HCT116 (cell line): ENCODE measurements around the gene XNDC1N. TPM values are rescaled to one million over a fixed set of nuclear protein-coding genes. Genes with fewer than 3 reads are reported as not detected.

Source experiments
- ATAC-seq: fragments of 200-7000 bp; cut with Tn5 transposase; 2 replicates; pipeline ENCODE4 v1.9.1; 2020; ENCODE audit warnings: mild to moderate bottlenecking, moderate library complexity
- BruUV-seq: library from RNA; stranded (reverse); fragments of 400-500 nt; replicated peaks from 2 replicates; lab custom pipeline; 2021; lab: Mats Ljungman, UMichigan
- CTCF ChIA-PET: fragments of 300-600 bp; sonication (Branson Sonifier 250); formaldehyde crosslinking; loops from one replicate; lab custom pipeline; 2021; ENCODE audit warnings: antibody characterized with exemption; lab: Charles Lee
- POLR2A ChIA-PET: fragments of 300-600, 350-600 bp; sonication (Branson Sonifier 250); formaldehyde crosslinking; loops from one replicate; lab custom pipeline; 2021; ENCODE audit warnings: antibody characterized with exemption; lab: Charles Lee
- RAD21 ChIA-PET, 2 experiments: fragments of 300-600 bp; sonication (Branson Sonifier 250); formaldehyde crosslinking; loops; one replicate each; lab custom pipeline; 2023; ENCODE audit warnings: low total read pairs in 2 of 2; ENCODE audit not compliant: uncharacterized antibody in 2 of 2, unreplicated experiment in 2 of 2, low non-redundant PET in 1 of 2; lab: Charles Lee
- DNase-seq: peaks from one replicate; pipeline ENCODE4 v3.0.0-alpha.2; 2010; ENCODE audit warnings: low read depth, low spot score
- H2AFZ ChIP-seq: fragments of 200-600 bp; shearing (Covaris generic), sonication (generic); 2 replicates; pipeline ENCODE4 v1.6.1; 2017; ENCODE audit warnings: low read depth, mixed run types, mixed read lengths, antibody characterized with exemption, low read length; ENCODE audit not compliant: poor library complexity, severe bottlenecking
- H3K27ac ChIP-seq: 2 replicates; pipeline ENCODE4 v1.5.1; 2012; ENCODE audit warnings: low read depth, low read length
- H3K27me3 ChIP-seq: fragments of 200-600 bp; sonication (generic); 2 replicates; pipeline ENCODE4 v1.6.1; 2016; ENCODE audit warnings: mixed run types, low read length, mixed read lengths; ENCODE audit not compliant: insufficient read depth
- H3K36me3 ChIP-seq, 2 experiments: fragments of 200-500 bp in 1 of 2; fragments of 200-600 bp in 1 of 2; sonication (Bioruptor generic) in 1 of 2; sonication (generic) in 1 of 2; 2 replicates each; pipeline versions ENCODE4 v1.5.1 to v1.6.1; 2014 to 2016; ENCODE audit warnings: low read length in 2 of 2, inconsistent platforms in 1 of 2, mixed read lengths in 1 of 2, mixed run types in 1 of 2; ENCODE audit not compliant: insufficient read depth in 2 of 2, control insufficient read depth in 1 of 2
- H3K4me1 ChIP-seq, 2 experiments: fragments of 200-600 bp in 1 of 2; sonication (generic) in 1 of 2; 2 replicates each; pipeline versions ENCODE4 v1.5.1 to v1.6.1; 2012 to 2017; ENCODE audit warnings: low read length in 2 of 2, inconsistent platforms in 1 of 2, mild to moderate bottlenecking in 1 of 2, mixed read lengths in 1 of 2, mixed run types in 1 of 2, moderate library complexity in 1 of 2; ENCODE audit not compliant: insufficient read depth in 2 of 2, control insufficient read depth in 1 of 2
- H3K4me2 ChIP-seq: fragments of 200-600 bp; sonication (generic); 2 replicates; pipeline ENCODE4 v1.6.1; 2017; ENCODE audit warnings: mixed run types, low read length, mixed read lengths
- H3K4me3 ChIP-seq, 2 experiments: fragments of 200-600 bp in 1 of 2; sonication (generic) in 1 of 2; replicated peaks in 1 of 2; 2 replicates each; pipeline ENCODE4 v1.5.1; 2011 to 2016; ENCODE audit warnings: low read length in 2 of 2, control low read depth in 1 of 2, low read depth in 1 of 2, mild to moderate bottlenecking in 1 of 2, mixed read lengths in 1 of 2, mixed run types in 1 of 2
- H3K79me2 ChIP-seq: fragments of 200-600 bp; sonication (generic); 2 replicates; pipeline ENCODE4 v1.6.1; 2017; ENCODE audit warnings: mild to moderate bottlenecking, mixed run types, low read length, moderate library complexity, mixed read lengths; ENCODE audit not compliant: insufficient read depth
- H3K9ac ChIP-seq: fragments of 200-600 bp; sonication (generic); 2 replicates; pipeline ENCODE4 v1.6.1; 2016; ENCODE audit warnings: low read length, mixed read lengths
- H3K9me2 ChIP-seq: fragments of 200-600 bp; sonication (generic), shearing (Covaris generic); 2 replicates; pipeline ENCODE4 v1.6.1; 2017; ENCODE audit warnings: mixed run types, mild to moderate bottlenecking, moderate library complexity; ENCODE audit not compliant: insufficient read depth
- H3K9me3 ChIP-seq, 2 experiments: fragments of 200-500 bp in 1 of 2; fragments of 200-600 bp in 1 of 2; sonication (Bioruptor generic) in 1 of 2; sonication (generic) in 1 of 2; 2 replicates each; pipeline ENCODE4 v1.6.1; 2014 to 2017; ENCODE audit warnings: low read length in 2 of 2, mixed read lengths in 2 of 2, inconsistent platforms in 1 of 2, low read depth in 1 of 2, mild to moderate bottlenecking in 1 of 2, mixed run types in 1 of 2, moderate library complexity in 1 of 2; ENCODE audit not compliant: control insufficient read depth in 1 of 2, insufficient read depth in 1 of 2
- H4K20me1 ChIP-seq: fragments of 200-600 bp; sonication (generic), shearing (Covaris generic); 2 replicates; pipeline ENCODE4 v1.6.1; 2017; ENCODE audit warnings: mixed run types, mild to moderate bottlenecking, moderate library complexity; ENCODE audit not compliant: insufficient read depth
- ATF3 ChIP-seq: IDR thresholded peaks from 2 replicates; pipeline ENCODE4 v1.6.1; 2012
- ELF1 ChIP-seq: IDR thresholded peaks from 2 replicates; pipeline ENCODE4 v1.6.1; 2012; ENCODE audit warnings: low read depth, borderline replicate concordance
- EZH2 ChIP-seq: fragments of 200-600 bp; sonication (generic); IDR thresholded peaks from 2 replicates; pipeline ENCODE4 v1.6.1; 2017; ENCODE audit warnings: antibody characterized with exemption, mixed run types
- JUND ChIP-seq: IDR thresholded peaks from 2 replicates; pipeline ENCODE4 v1.6.1; 2012
- SP1 ChIP-seq: IDR thresholded peaks from 2 replicates; pipeline ENCODE4 v1.6.1; 2012; ENCODE audit warnings: low read depth
- SRF ChIP-seq: IDR thresholded peaks from 2 replicates; pipeline ENCODE4 v1.6.1; 2012; ENCODE audit warnings: low read depth
- intact Hi-C: fragments of 100-400 bp; cut with micrococcal nuclease; formaldehyde crosslinking; loops from 2 replicates; pipeline ENCODE4 v1.10.0; 2022
- total RNA-seq: library from RNA; stranded (reverse); gene quantifications from one replicate; pipeline ENCODE4 v1.2.1, GENCODE V29; 2021; ENCODE audit not compliant: unreplicated experiment

XNDC1N gene
- total RNA-seq, 1 experiment from 2014 or later = 7.5 TPM

GRCh38 chr11:71951741-71952310 lies 23.4 kb upstream of the XNDC1N start:
- Histone ChIP-seq H3K27me3 (no peaks in the 10 kb centered on the region), H3K4me2 (no peak overlapping the region), H4K20me1 (no peaks in the 10 kb centered on the region), H3K4me1 (peaks cover 4 to 9% of the 10 kb centered on the region in 2 experiments; a peak in 3 of 4 replicates), H3K9me3 (no peaks in the 10 kb centered on the region), H3K79me2 (peaks cover 70% of the 10 kb centered on the region), H3K9me2 (no peaks in the 10 kb centered on the region), H3K4me3 (no peak overlapping the region)
- no TSS peak for BruUV-seq
- RAD21 ChIA-PET = no interaction called here
- intact Hi-C loops = no loop called here
- CTCF ChIA-PET = no interaction called here
- POLR2A ChIA-PET = no interaction called here
- TF ChIP-seq ATF3 = no peak
- TF ChIP-seq SP1 = no peak
- TF ChIP-seq, all 23 proteins: peak for 0
- Histone ChIP-seq H2AFZ (no peak overlapping the region), H3K36me3 (no peaks in the 10 kb centered on the region), H3K9ac (no peak overlapping the region), H3K27ac (no peak overlapping the region)
- DNase-seq (no peak), ATAC-seq (no peak)

- H3K9me2 ChIP-seq = no peaks in the 10 kb centered on the region
- no peaks in the 10 kb centered on the region for H3K27me3 ChIP-seq
- no peak overlapping the region for H3K27ac ChIP-seq
- POLR2A ChIA-PET = no interaction called here
- BruUV-seq = no TSS peak
- DNase-seq (no peak), ATAC-seq (no peak)
- peaks cover 70% of the 10 kb centered on the region for H3K79me2 ChIP-seq
- H4K20me1 ChIP-seq = no peaks in the 10 kb centered on the region; the same call in 1 of the 2 replicates
- TF ChIP-seq SRF (no peak), ELF1 (no peak), JUND (no peak), EZH2 (no peak)
- intact Hi-C loops = no loop called here
- no peaks in the 10 kb centered on the region for H3K9me3 ChIP-seq
- H3K9ac ChIP-seq = no peak overlapping the region
- no peaks in the 10 kb centered on the region; a peak in 1 of 4 replicates for H3K36me3 ChIP-seq
- no peak overlapping the region for H3K4me2 ChIP-seq
- peaks cover 4 to 9% of the 10 kb centered on the region in 2 experiments; a peak in 3 of 4 replicates for H3K4me1 ChIP-seq
- no peak overlapping the region for H3K4me3 ChIP-seq
- H2AFZ ChIP-seq = no peak overlapping the region
- CTCF ChIA-PET = no interaction called here
- RAD21 ChIA-PET = no interaction called here
Observed at GRCh38 chr11:71949034-71949433, 20.6 kb upstream of the XNDC1N start.
